GM18861 (cell line): ENCODE data around the gene INHA.
A peak's percentile ranks its signal among the peaks of the same experiment; 100 is the strongest.

Experiments used
- ATAC-seq: cut with Tn5 transposase; IDR thresholded peaks from one replicate; pipeline ENCODE4 v1.9.1; 2021; ENCODE audit not compliant: unreplicated experiment

INHA gene

DNA sequence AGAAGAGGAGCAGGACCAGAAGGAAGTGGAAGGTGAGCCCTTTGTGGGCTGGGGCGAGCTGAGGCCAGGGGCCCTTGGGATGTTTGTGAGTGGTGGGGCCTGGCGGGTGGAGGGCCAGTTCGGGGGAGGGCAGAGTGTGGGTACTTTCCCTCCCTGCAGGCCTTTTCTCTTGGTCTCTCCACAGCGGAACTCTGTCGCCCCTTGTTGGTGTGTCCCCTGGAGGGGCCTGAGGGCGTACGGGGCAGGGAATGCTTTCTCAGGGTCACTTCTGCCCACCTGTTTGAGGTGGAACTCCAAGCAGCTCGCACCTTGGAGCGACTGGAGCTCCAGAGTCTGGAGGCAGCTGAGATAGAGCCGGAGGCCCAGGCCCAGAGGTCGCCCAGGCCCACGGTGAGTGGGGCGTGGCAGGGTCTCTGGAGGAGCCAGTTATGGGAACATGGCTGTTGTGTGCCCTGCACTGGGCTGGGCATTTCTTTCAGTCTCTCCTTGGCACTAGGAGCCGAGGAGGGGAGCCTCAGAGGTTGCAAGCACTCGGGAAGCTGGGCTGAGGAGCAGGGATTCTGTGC is 36.4 kb downstream of the INHA start:
- ATAC-seq = no peak

GRCh38 chr2:219609149-219609750 is 37.1 kb downstream of the INHA start:
- no peak for ATAC-seq

GRCh38 chr2:219611306-219611705 is 39.2 kb downstream of the INHA start:
- ATAC-seq = no peak

GRCh38 chr2:219611866-219612576 is 39.9 kb downstream of the INHA start:
- no peak for ATAC-seq

DNA sequence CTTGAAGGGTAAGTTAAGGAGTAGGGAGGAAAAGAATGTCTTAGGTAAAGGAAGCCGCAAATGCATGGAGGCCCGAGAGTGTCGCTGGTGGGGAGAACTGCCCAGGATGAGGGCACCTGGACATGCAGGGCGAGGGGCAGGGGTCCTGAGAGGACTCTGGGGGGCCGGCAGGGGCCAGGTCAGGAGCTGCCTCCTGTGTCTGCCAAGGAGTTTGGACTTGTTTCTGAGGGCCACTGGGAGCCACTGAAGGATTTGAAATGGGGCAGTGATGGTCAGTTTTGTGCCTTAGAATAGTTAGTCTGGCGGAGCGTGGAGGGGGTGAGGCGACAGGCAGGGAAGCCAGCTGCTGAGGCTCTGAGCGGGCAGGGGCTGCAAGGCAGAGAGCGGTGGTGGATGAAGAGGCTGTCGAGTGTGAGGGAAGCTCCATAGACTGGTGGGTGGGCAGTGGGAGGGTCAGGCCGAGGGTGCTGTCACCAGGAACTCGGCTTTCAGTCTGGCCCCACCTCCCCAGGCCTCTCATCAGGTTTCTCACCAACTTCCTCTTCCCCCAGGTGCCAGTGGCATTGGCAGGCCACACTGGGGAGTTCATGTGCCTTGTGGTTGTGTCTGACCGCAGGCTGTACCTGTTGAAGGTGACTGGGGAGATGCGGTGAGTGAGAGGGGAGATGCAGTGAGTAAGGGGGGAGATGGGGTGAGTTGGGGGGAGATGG is 40.6 kb downstream of the INHA start:
- ATAC-seq = peak; percentile 57

- no peak for ATAC-seq
Observed at GRCh38 chr2:219613461-219614070, 41.5 kb downstream of the INHA start.

DNA sequence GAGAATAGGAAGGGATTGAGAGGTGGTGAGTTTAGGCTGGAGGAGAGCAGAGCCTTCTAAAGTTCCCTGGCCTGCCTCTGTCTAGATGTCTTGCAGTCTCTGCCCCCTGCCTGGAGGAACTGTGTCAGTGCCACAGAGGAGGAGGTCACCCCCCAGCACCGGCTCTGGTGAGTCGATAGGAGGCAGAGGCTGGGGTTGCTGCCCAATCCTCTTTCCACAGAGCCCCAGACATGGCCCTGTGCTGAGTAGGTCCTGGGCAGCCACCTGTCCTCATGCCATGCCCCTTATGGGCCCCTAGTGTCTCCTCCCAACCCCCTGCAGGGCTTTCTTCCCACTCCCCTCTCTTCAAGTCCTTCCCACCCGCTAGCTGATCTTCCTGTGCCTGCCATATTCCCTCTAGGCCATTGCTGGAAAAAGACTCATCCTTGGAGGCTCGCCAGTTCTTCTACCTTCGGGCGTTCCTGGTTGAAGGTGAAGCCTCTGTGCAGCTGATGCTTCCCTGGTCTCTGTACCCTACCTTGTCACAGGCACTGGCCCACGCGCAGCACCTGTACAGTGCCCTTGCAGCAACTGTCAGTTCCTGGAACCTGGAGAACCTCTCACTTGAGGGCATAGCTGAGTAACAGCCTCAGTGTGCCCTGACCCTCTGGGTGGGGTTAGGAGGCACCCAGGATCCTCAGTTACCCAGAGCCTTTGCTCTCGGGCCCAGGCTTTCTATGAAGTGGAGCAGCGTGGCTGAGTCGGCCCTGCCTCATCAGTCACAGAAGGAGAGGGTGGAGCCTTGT is 42.2 kb downstream of the INHA start:
- no peak for ATAC-seq

DNA sequence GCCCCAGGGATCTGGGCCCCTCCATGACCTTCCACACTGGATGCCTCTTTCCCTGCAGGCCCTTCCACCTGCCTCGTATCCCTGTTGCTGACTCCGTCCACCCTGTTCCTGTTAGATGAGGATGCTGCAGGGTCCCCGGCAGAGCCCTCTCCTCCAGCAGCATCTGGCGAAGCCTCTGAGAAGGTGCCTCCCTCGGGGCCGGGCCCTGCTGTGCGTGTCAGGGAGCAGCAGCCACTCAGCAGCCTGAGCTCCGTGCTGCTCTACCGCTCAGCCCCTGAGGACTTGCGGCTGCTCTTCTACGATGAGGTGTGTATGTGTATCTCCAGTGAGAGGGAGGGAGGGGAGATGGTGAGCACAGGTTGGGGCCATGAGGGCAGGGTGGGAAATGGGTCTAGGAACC is 42.9 kb downstream of the INHA start:
- no peak for ATAC-seq

- ATAC-seq = no peak
Observed at GRCh38 chr2:219615894-219616293, 43.8 kb downstream of the INHA start.

DNA sequence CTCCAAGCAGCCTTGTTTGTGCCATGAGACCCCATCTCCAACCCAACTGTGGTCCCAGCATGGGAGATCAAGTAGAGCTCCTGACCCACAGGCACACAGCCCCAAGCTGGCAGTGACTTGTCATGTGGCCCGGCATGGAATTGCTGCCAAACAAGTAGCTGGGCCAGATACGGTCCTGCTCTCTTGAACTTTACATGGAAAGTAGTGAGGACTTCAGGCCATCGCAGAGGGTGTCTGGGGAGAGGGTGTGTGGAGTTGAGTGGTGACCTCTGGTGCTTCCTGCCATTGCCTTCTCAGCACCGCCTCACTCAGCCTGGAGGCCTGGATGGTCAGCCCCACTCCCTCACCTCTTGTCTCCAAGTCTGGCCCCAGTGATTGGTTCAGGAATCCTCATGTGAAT is 44.4 kb downstream of the INHA start:
- ATAC-seq = no peak

DNA sequence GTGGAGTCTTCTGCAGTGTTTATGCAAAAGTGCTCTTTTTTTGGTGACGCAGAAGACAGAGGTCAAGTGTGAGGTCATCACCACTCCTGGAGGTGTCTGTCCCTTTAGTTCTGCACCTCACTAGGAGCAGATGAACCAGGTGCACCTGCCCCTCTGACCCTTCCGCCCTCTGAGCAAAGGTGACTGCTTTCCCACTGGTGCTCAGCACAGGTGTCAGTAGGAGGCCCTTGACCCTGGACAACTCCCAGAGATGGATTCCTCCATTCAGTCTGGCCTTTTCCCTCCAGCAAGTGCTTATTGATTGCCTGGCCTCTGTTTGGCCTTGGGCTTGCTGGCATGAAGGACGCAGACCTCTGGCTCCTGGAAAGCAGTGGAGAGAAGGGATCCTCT is 46.6 kb downstream of the INHA start:
- no peak for ATAC-seq

DNA sequence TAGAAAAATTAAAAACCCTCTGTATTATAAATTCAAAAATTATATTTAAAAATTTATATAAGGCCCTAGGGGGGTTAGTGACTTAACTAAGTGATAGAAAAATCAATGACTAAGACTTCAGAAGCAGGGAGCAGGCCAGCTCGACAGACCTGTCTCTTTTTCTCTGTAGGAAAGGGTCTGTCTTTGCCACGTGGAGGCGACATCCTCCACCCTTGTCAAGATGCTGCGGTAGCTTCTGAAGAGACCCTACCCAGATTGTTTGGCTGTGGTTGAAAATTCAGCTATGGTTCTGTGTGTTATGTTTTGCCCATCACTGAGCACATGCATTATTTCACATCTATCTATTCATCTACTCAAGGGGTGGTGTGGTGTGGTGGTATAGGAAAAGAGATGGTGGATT is 47.1 kb downstream of the INHA start:
- ATAC-seq = no peak

GRCh38 chr2:219620546-219620945 is 48.4 kb downstream of the INHA start:
- ATAC-seq = no peak

GRCh38 chr2:219621935-219622334 is 49.8 kb downstream of the INHA start:
- no peak for ATAC-seq

DNA sequence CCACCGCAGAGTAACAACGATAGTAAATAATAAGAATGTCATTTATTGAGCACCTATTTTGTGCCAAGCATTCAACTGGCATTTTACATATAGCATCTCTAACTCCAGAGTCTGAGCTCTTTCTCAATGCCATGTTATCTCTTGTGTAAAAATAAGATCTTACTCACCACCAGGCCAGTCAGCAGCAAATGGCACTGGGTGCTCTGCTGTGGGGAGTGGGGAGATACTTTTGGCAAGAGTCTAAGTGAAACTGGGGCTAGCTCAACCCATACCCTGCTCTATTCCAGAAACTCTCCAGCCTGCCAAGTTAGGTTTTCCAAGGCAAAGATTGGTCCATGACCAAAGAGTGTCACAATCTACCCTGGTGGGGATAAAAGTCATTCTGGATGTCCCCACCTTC is 50.4 kb downstream of the INHA start:
- no peak for ATAC-seq

- no peak for ATAC-seq
Observed at GRCh38 chr2:219624565-219624964, 52.5 kb downstream of the INHA start.

GRCh38 chr2:219625179-219625578 is 53.1 kb downstream of the INHA start:
- ATAC-seq = no peak
